HG02981 (cell line): ENCODE results near the gene SLC51A.
A peak's percentile ranks its signal among the peaks of the same experiment; 100 is the strongest.
"Not testable (repeated sequence)": the region's sequence is repeated elsewhere in the genome, so short reads cannot be mapped to it uniquely, and the experiment has no call there.

ENCODE experiments used
- ATAC-seq: cut with Tn5 transposase; IDR thresholded peaks from one replicate; pipeline ENCODE4 v1.9.1; 2021; ENCODE audit warnings: mild to moderate bottlenecking, moderate library complexity; ENCODE audit not compliant: unreplicated experiment

Gene SLC51A

GRCh38 chr3:196193133-196193735, 23.1 kb upstream of the SLC51A start:
- no peak for ATAC-seq

DNA sequence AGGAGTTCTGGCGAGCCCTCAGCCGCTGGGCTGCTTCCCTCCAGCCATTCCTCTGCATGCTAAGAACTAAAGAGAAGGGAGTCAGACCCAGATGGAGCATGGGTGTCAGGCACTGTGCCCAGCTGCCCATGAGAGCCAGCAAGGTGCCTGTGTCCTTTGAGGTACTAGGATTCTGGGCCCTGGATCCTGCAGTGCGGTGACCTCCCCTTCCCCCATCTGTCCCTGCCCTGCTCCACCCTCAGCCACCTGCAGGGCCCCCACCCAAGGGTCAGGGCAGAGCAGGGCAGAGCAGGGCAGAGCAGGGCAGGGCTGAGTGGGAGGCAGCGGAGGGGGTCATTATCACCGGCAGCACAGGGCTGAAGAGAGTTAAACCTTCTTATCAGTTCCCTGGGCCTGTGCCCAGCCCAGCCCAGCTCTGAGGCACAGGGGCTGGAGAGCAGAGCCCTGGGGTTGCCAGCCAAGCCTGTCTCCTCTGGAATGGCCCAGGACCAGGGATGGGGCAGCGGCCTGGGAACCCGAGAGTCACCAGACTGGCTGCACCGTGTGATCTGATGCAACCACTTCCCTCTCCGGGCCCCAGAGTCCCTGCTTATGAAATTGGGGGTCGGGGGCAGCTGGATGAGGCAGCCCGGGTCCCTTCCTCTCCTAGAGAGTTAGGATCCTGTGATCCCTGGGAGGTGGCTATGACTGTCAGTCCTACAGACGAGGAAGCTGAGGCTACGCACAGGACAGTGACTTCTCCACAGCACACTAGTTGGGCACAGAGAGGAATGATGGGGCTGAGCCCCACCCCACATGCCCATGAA, 22.4 kb upstream of the SLC51A start:
- no peak for ATAC-seq

DNA sequence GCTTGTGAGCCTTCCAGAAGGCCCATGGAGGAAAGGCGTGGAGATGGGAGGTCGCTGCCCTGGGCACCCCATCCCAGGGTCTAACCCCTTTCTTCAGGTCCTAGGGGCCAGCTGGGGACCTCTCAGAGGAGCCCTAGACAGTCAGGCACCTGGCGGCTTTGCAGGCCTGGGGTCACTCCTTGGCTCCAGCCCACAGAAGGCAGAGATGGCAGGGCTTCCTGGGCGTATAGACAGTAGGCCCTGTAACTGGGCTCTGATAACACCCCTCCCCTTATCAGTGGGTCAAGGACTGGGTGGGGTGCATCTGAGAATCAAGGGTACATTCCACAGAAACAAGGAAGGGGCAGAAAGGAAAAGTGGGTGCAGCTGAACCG, 21.8 kb upstream of the SLC51A start:
- no peak for ATAC-seq

DNA sequence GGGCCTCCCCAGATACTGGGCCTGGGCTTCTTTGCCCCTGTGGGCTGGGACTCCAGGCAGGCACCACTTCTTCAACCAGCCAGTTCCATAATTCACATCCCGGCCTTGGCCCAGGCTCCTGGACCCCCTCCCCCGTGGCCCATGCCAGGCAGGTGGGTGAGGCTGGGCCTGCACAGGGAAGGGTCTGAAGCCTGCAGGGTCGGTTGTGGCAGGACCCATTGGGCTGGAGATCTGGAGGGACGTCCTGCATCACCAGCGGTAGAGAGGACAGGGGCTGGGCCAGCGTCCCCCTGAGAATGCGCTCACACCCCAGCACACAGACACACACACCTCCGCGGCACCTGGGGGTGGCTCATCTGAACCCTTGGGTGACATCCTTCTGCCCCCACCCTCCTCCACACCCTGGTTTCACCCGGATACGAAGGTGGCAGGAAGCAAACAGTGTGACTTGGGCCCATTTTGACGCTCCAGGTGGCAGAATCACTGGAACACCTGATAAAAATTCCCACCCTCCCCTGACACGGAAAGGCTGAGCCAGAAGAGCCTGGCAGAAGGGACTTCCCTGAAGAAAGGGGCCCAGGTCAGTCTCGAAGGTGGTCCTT, 20.6 kb upstream of the SLC51A start:
- no peak for ATAC-seq

DNA sequence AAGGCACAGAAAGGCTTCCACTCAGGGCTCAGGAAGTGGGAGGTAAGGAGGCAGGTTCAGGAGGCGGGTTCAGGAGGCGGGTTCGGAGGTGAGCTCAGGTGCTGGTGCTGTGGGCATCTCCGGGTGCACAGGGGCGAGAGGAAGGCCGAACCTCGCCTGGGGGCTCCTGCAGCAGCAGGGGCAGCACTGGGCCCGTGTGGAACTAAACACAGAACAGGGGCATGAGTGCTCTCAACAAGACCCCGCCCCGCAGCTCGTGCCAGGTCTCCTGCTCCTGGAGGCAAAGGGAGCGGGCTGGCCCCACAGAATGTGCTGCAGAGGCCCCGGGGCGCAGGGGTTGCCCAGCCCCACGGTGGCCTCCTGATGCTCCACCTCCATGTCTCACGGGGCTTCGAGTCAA, 18.8 kb upstream of the SLC51A start:
- ATAC-seq = no peak

DNA sequence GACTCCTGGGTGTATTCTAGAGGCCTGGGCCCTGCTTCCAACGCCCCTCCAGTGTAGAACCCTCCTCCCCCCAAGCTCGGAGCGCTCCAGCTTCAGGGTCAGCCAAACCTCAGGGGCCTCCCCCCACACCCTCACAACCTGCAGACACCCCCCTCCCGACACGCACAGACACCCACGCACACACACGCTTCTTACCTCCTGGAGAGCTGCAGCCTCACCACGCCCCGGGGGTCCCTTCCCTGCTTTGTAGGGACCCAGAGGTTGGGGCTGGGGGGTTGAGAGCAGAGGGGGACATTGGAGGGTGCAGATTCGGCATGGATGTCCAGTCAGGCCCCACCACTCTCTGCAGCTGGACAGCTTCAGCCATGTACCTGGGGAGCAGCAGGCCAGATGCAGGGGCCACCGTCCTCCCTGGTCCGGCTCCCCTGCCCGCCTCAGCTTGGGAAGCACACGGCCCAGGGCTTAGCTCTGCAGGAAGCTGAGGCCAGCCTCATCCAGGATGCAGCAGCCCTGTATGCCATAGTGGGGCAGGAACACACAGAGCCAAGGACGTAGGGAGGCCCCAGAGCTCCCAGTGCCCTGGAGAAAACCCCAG, 18.2 kb upstream of the SLC51A start:
- ATAC-seq = no peak

- no peak for ATAC-seq
Measured at GRCh38 chr3:196198771-196199753, 17.3 kb upstream of the SLC51A start.

- ATAC-seq = no peak
Measured at GRCh38 chr3:196202516-196202970, 13.8 kb upstream of the SLC51A start.

DNA sequence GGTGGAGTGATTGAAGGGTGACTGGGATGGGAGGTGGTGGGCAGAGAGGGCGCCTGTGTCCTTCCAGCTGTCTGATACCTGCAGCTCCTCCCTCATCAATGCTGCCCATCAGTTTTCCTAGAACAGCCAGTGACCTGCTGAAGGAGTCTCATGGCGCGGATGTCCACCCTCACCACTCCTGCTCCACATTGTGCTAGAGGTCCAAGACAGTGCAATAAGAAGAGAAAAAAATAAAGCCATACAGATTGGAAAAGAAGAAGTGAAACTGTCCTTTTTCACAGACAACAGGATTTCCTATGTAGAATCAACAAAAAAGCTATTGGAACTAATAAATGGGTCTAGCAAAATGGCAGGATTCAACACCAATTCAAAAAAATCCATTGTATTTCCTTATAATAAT, 12.5 kb upstream of the SLC51A start:
- ATAC-seq = no peak

GRCh38 chr3:196205442-196206205, 10.7 kb upstream of the SLC51A start:
- ATAC-seq = not testable (repeated sequence)

DNA sequence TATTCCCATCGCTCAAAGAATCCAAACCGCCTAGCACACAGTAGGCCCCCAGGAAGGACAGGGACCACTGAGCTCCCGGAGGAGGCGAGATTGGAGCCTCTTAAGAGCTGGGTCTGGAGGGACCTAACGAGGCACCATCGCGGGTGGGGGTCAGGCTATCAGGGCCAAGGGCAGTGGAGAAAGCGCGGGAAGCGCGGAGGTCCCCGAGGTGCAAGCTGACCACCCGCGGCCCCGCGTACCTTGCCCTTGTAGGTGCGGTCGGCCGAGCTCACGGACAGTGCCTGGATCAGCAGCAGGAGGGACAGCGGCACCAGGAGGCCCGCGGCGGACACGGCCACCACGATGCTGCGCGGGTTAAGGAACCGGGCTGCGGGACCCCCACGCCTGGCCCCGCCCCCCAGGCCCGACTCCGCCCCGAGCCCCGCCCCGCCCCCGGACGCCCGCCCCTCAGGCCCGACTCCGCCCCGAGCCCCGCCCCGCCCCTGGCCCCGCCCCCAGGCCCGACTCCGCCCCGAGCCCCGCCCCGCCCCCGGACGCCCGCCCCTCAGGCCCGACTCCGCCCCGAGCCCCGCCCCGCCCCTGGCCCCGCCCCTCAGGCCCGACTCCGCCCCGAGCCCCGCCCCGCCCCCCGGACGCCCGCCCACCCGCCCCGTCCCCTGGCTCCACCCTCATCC, 9.0 kb upstream of the SLC51A start:
- no peak for ATAC-seq

DNA sequence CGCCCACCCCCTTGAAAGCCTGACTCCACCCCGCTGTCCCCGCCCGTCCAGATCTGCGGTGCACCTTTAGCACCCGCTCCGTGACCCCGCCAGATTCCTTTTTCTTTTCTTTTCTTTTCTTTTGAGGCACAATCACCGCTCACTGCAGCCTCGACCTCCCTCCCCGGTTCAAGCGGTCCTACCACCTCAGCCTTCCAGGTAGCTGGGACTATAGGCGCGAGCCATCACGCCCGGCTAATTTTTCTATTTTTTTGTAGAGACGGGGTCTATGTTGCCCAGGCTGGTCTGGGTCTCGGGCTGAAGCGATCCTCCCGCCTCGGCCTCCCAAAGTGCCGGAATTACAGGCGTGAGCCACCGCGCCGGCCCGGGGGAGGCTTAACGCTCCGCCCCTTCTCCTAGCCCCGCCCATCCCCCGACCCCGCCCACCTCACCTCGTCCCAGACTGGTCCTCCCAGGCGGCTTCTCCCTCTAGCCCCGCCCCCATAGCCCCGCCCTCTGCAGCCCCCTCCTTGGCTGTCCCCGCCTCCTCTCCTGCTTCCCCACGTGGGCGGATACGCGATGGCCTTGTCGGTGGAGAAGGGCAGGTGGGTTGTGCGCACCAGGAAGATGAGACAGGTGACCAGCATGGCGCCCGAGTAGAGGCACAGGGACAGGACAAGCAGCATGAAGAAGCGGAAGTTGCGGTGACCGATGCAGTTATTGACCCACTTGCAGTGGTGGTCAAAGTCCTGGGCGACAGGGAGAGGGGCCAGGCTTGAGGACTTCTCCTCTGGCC, 8.3 kb upstream of the SLC51A start:
- ATAC-seq = peak; percentile 41

DNA sequence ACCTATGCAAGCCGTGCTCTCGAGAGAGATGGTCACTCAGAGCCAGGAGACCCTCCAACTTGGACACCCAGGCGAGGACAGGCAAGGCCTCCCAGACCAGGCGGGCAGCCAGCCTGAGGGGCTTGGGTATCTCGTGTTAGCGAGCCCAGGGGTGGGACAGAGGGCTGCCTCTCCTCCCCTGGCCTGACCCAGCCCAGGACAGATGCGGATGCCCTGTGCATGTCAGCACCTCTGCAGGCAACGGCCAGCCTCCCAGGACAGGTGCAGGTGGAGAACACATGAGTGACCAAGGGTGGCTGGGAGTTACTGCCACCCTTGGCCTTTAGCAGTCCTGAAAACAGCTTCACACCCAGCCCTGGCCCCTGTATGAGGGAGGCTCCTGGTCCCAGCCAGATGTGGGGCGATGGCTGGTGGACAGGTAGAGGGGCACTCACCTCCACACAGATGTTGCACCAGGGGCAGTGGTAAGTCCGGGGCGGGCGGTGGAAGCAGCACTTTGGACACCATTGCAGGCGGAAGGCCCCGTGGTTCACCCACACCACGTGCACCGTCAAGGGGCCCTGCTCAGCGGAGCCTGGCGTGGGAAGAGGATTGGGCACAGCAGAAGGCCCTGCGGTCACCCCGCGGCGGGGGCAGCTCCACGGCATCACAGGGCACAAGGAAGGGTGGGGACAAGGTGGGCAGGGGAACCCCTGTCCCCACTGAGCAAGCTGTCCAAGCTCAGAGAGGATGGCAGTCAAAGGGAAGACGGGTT, 7.2 kb upstream of the SLC51A start:
- no peak for ATAC-seq

DNA sequence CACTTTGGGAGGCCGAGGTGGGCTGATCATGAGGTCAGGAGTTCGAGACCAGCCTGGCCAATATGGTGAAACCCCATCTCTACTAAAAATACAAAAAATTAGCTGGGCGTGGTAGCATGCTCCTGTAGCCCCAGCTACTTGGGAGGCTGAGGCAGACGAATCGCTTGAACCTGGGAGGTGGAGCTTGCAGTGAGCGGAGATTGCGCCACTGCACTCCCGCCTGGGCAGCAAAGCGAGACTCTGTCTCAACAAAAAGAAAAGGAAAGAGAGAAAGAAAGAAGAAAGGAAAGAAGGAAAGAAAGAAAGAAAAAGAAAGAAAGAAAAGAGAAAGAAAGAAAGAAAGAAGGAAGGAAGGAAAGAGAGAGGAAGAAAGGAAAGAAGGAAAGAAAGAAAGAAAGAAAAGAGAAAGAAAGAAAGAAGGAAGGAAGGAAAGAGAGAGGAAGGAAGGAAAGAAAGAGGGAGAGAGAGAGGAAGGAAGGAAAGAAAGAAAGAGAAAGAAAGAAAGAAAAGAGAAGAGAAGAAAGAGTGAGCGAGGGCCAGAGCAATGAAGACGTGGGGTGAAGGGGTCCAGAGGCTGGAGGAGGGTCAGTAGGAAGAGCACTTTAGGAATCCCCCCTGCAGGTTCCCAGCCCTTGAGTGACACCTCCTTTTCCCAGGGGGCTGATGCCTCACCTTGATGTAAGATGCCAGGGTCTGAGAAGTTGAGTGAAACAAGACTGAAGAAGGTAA, 6.2 kb upstream of the SLC51A start:
- not testable (repeated sequence) for ATAC-seq

- no peak for ATAC-seq
Measured at GRCh38 chr3:196210673-196211556, 5.4 kb upstream of the SLC51A start, which contains the start of gene ZDHHC19. ZDHHC19 (minus strand) TSS chr3:196211400; CDS start chr3:196211315, 85 bp downstream.
